CD4-positive, alpha-beta T cell treated with Interleukin-6 at 100 ng/mL for 8 hours (primary cell): ENCODE data around the gene ZNF646.
A peak's percentile ranks its signal among the peaks of the same experiment; 100 is the strongest.
"Not testable (repeated sequence)": the region's sequence is repeated elsewhere in the genome, so short reads cannot be mapped to it uniquely, and the experiment has no call there.

Source experiments
- DNase-seq: peaks from one replicate; pipeline ENCODE4 v3.0.0-alpha.2; 2020; ENCODE audit warnings: mixed read lengths, low spot score

Gene ZNF646

GRCh38 chr16:31083981-31084380, 9.8 kb downstream of the ZNF646 start:
- no peak for DNase-seq

GRCh38 chr16:31084584-31085302, 10.5 kb downstream of the ZNF646 start:
- no peak for DNase-seq

- no peak for DNase-seq
Observed at GRCh38 chr16:31085411-31085810, 11.2 kb downstream of the ZNF646 start.

GRCh38 chr16:31085873-31086628, 11.8 kb downstream of the ZNF646 start:
- DNase-seq, result no peak

- no peak for DNase-seq
Observed at GRCh38 chr16:31086629-31086906, 12.3 kb downstream of the ZNF646 start.

DNA sequence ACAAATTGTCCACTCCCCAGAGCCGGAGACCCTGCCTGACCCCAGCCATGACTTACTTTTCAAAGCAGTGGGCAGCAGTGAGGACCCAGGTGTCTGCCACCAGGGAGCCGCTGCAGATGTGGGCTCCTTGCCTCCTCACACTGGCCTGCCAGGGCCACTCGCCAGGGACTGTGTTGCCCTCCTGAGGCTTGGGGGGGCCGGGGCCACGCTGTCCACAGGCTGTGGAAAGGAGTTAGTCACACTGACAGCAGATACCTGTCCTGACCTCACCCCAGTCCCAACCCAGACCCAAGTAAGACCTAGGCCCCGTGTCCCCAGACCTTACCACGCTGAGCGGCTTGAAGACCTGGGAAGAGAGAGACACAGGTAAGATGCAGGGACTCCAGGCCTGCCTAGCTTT, 13.3 kb downstream of the ZNF646 start:
- no peak for DNase-seq

GRCh38 chr16:31087971-31088370, 13.7 kb downstream of the ZNF646 start:
- DNase-seq, result no peak

- no peak for DNase-seq
Observed at GRCh38 chr16:31088459-31089183, 14.4 kb downstream of the ZNF646 start, which contains the start of gene PRSS53. Gene PRSS53 (minus strand): TSS chr16:31088943. CDS start chr16:31088809, 134 bp downstream.

DNA sequence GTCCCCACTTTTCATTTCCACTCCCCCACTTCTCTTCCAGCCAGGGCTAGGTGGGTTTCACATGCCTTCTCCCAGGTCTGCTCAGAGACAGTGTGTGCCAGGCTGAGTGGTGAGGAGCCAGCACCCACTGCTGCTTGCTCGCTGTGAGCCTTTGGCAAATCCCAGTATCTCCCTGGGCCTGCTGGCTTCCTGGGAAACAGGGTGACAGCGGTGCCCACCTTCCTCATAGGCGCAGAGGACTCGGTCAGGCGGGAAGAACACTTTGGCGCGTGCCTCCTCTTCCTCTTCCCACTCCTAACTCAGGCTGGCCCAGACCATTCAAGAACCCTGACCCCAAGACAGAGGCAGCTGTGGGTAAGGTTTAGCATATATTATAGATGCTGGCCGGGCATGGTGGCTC, 15.0 kb downstream of the ZNF646 start:
- no peak for DNase-seq

- DNase-seq, result no peak
Observed at GRCh38 chr16:31090540-31090939, 16.3 kb downstream of the ZNF646 start.

DNA sequence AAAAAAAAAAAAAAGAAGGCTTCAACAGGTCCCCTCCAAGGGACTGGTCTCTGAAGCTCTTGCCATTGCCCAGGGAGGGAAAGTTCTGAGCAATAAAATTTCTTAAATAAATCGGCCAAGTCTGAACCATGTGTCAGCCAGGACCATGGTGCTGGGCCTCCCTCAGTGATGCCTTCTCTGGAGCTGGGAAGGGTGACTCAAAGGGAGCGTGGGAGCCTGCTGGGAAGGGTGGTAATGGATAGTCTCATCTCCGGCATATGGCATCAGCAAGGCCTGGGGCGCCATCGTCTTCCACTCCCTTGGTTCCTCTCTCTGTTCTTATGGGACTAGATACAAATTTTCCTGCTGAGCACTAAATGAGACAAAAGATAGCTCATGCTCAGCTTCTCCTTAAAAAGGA, 18.1 kb downstream of the ZNF646 start:
- DNase-seq, result no peak

DNA sequence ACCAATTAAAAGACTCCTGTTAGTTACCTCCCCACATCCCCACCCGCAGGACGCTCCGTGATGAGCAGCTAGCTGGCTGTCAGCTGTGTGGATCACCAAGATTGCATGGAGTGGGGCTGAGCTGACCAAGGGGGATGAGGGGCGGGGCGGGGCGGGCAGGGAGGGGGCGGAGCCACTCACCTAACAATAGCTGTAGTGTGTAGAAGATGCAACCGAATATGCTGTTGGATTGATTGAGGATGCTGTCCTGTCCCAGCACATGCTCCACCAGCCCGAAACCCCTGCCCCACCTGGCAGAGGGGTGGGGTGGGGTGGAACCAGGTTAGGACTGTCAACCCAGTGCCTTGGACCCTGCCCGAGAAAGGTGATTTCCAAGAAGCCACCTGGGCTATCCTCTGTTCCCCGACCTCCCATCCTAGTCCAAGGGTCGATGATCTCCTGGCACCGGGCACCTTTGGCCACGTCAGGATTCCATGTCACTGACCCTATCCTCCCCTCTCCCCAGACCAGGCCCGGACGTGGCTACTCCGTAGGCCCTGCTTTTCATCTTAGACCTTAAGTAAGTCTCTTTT, 19.0 kb downstream of the ZNF646 start:
- no peak for DNase-seq

GRCh38 chr16:31094088-31094423, 19.8 kb downstream of the ZNF646 start:
- DNase-seq, result no peak

DNA sequence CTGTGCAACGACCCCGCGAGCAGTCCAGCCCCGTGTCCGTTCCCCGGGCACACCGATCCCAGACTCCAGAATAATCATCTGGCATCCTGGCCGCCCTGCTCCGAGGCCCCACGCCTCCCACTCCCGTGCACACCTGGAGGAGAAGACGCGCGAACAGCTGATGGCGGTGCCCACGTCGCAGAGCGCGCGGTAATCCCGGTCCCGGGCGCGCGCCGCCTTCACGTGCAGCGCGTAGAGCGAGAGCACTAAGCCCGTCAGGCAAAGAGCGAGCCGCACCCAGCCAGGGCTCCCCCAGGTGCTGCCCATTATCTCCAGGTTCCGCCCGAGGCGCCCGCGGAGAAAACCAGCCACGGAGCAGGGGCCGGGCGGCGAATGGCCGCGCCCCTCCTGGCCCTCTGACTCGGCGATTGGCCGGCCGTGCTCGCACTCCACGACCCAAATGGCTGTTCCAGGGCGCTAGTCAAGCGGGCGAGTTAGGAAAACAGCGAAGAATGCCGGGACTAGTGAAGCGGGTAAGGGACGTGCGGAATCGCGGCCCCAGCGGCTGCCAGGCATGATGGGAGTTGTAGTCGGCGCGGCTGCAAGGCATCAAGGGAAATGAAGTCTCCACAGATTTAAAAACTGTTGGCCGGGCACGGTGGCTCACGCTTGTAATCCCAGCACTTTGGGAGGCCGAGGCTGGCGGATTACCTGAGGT, 20.4 kb downstream of the ZNF646 start, which contains the start of gene VKORC1:
VKORC1 (minus strand) TSS at position 374 of the 697 bp plus-strand sequence; CDS start at position 306, 68 bp downstream.
- peak; percentile 88 for DNase-seq

DNA sequence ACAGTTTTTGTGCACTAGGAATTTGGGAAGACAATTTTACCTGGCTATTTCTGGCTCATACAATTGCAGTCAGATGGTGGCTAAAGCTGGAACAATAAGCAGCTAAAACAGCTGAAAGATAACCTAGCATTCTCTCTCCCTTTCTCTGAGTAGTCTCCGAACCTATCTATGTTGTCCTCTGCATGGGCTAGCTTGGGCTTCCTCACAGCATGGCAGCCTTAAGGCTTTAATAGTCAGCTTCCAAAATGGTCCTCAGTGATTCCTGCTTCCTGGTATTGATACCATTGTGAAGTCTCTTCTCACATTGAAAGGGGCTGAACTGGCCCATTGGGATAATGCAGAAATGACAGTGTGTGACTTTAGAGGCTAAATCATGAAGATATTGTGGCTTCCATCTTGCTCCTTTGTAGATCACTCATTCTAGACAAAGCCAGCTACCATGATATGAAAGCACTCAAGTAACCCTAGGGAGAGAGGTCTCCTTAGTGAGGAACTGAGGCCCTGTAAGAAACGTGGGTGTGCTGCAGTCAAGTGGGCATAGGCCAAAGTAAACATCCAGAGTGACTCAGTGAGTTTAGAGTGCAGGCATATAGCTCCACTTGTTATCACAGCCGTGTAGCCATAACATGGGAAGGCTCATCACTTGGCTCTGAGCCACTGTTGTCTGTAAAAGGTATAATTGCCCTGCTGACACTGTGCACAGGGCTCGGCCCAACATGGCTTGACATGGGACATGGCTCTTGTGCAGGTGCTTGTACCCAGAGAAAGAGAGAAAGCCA, 25.8 kb downstream of the ZNF646 start:
- DNase-seq, result no peak

- DNase-seq, result not testable (repeated sequence)
Observed at GRCh38 chr16:31100876-31101641, 26.8 kb downstream of the ZNF646 start.

DNA sequence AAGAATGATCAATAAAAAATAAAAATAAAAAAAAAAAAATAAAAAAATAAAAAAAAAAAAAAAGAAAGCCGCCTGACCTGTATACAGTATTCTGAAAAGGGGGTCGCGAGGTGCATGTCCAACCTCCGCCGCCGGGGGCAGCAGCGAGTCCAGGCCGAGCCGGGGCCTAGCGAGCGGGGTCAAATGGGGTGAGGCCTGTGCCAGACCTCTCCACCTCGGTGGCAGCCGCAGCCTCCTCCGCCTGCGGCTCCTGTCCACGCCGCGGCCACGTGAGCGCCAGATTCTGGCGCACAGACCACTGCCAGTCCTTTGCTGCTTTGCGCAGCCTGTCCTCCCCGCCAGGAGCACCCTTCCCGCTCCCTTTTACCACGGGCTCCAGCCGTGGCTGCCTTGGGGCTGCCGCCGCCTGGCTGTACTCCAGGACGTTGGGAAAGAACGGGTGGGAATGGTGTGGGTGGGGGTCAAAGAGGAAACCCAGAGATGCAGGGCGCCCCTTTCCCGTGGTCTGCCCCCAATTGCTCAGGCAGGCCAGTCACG, 31.5 kb downstream of the ZNF646 start:
- DNase-seq, result peak; percentile 67

- no peak for DNase-seq
Observed at GRCh38 chr16:31106509-31107464, 32.6 kb downstream of the ZNF646 start.

GRCh38 chr16:31107465-31107867, 33.2 kb downstream of the ZNF646 start:
- DNase-seq, result no peak
